GM12801 (cell line): Measurements from ENCODE around the gene HTATIP2.

Source experiments
- TF ChIP-seq, protein P1 (sequence below): IDR thresholded peaks from one replicate; pipeline ENCODE4 v1.5.1; 2011; ENCODE audit warnings: control low read depth; ENCODE audit not compliant: insufficient read length; ENCODE audit errors: extremely low read depth

Gene HTATIP2

DNA sequence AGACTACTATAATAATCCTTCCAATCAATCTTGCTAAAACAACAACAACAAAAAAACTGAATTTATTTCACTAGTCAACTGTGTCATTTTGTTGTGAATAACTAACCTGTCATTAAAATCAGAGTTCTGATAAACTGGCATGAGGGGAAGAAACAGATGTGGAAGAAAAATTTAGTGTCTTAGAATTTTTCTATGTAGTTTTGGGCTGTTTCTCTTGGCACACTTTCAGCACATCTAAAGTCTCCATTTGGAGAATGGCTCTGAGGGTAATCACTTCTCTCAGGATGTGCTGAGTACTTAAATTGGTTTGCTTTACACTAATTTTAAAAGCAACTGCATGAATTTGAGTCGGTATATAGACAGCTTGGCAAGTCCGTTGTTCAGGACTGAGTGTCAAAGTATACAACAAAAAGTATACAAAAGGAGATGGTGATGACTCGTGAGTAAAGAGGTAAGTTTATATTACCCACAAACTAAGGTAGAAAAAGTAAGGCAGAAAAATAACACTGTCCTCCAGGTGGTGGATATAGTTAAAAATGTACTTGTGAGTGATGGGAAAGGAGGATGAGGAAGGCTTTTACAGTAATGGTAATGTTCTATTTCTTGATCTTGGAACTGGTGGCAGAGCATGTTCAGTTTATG, 10.2 kb downstream of the HTATIP2 start:
- TF ChIP-seq, protein P1, sequence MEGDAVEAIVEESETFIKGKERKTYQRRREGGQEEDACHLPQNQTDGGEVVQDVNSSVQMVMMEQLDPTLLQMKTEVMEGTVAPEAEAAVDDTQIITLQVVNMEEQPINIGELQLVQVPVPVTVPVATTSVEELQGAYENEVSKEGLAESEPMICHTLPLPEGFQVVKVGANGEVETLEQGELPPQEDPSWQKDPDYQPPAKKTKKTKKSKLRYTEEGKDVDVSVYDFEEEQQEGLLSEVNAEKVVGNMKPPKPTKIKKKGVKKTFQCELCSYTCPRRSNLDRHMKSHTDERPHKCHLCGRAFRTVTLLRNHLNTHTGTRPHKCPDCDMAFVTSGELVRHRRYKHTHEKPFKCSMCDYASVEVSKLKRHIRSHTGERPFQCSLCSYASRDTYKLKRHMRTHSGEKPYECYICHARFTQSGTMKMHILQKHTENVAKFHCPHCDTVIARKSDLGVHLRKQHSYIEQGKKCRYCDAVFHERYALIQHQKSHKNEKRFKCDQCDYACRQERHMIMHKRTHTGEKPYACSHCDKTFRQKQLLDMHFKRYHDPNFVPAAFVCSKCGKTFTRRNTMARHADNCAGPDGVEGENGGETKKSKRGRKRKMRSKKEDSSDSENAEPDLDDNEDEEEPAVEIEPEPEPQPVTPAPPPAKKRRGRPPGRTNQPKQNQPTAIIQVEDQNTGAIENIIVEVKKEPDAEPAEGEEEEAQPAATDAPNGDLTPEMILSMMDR: no peak

DNA sequence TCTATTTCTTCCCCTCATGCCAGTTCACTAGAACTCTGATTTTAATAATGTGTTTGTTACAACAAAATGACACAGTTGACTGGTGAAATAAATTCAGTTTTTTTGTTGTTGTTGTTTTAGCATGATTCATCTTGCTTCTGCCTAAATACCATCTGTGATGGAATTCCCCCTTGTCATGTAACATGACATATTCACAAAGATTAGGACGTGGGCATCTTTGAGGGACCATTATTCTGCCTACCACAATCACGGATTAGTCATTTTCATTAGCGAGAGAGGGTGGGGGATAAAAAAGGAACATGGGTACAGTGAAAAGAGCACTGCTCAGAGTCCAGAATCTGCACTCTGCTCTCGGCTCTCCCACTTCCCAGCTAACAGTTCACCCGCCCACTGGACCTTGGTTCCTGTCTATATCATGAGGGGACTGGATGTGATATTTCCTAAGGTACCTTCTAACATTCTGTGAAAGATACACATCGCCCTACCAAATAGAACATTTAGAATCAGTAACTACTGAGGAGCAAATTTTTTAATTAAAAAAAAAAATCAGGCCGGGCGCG, 11.3 kb downstream of the HTATIP2 start:
- TF ChIP-seq, protein P1: no peak

DNA sequence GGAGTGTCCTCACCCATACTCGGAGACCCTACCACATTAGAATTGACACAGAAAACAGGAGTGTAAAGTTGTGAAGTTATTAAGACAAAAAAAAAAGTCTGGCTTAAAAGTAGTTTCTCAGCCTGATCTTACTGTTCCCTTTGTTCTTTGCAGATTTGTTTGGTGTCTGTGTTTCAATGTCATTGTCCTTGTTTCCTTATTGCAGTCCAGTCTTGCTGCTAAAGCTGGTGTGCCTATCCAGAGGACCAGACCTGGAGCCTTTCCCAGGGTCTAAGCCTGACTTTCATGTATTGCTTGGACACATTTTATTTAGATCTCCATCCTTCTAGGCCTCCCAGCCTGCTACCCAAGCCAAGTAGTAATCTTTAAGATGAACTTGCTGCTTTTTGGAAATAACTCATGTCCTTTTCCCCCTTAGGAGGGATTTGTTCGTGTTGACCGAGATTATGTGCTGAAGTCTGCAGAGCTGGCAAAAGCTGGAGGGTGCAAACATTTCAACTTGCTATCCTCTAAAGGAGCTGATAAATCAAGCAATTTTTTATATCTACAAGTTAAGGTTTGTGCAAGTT, 12.7 kb downstream of the HTATIP2 start:
- TF ChIP-seq, protein P1: no peak

DNA sequence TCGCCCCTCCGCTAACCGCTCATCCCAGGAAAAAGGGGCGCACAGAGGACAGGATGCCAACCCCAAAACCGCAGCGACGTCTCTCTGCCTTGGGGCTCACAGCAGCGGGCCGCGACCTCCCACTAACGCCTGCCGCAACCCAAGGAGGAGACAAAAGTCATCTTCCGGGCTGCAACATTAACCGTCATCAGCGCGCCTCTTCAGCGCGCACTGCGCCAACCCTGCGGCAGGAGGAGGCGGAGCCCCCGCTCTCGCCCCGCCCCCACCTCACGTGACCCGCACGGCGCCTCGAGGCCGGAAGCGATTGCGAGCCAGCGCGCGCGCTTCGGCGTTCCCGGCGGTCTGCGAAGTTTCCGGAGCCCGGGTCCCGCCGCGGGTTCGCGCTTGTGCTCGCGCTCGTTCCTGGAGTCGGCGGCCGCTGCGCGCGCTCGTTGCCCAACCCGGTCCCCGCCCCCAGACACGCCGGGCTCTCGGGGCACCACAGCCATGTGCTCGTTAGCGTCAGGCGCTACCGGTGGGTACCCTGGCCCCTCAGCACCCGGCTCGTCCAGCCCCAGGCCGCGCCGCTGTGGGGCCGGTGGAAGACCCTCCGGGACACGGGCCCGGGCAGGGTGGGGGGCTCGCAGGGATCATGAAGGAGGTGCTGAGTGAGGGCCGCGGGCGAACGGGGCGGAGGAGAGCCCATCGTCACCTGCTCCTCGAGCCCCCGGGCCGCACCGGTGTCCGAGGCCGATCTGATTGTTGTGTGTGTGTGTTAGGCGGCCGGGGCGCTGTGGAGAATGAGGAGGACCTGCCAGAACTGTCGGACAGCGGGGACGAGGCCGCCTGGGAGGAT, 24.0 kb downstream of the HTATIP2 start, which contains the start of gene PRMT3:
Gene PRMT3 (plus strand): TSS at position 456 of the 835 bp plus-strand sequence. CDS start 31 bp downstream, at position 487.
- TF ChIP-seq, protein P1: no peak

DNA sequence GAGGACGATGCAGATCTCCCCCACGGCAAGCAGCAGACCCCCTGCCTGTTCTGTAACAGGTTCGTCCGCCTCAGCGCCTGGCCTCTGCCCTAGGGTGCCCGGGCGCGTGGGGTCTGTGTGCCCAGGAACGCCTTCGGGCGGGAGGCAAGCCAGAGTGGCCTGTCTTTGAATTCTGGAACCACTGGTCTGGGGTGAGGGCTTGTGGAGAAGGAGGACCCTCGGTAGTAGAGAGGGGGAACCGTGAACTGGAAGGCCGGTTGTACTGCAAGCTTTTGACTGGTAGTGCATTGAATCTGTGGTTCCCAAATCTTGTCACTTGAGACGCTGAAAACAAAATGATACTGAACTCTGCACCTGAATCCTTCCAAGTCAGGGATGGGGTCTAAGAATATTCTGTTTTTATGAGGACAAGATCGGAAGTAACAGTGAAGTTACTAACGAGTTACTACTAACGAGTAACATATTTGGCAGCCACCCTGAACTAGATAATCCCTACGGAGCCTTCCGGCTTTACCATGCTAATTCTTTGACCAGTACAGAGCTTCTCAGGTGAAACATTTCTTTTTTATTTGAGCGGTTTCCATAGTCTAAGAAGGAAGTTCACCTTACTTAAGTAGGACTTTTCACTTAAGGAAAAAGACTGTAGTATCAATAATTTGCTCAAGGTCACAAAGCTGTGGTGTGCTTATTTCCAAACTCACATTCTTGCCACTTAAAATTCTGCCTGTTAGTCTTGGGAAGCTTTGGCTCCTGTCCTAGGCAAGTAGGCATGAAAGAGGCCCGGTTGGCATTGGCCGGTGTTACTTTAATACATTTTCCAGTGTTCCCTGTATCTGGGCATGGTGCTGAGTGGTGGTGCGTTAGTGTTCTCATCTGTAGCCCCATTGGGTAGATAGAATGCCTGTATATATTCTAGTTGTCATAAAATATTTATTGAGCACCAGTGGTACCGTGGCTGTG, 24.9 kb downstream of the HTATIP2 start:
- TF ChIP-seq, protein P1: no peak

DNA sequence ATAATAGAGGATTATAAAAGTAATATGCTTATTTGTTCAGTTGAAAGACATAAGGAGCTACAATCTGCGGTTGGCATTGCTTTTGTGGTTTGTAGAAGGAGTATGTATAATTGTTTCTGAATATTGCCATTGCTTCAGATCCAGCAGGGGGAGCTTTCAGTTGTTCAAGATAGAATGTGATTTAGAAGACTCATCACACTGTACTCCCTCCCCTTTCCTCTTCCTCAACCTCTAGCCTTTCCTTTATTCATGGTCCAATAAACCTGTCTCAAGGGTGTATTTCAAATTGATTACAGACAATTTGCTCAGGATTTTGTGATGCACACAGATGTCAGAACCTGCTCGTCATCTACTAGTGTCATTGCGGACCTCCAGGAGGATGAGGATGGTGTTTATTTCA, 33.8 kb downstream of the HTATIP2 start:
- TF ChIP-seq, protein P1: no peak
